HUES64 (cell line): ENCODE data around the gene BNIP2.
"Not testable (repeated sequence)": the region's sequence is repeated elsewhere in the genome, so short reads cannot be mapped to it uniquely, and the experiment has no call there.

ENCODE experiments used
- H3K27ac ChIP-seq: 2 replicates; pipeline ENCODE4 v1.7.0; 2013; ENCODE audit warnings: low read depth, low read length, inconsistent platforms
- H3K27me3 ChIP-seq: 2 replicates; pipeline ENCODE4 v1.6.1; 2013; ENCODE audit warnings: mild to moderate bottlenecking, low read length; ENCODE audit not compliant: insufficient read depth
- H3K36me3 ChIP-seq: 2 replicates; pipeline ENCODE4 v1.6.1; 2013; ENCODE audit warnings: mild to moderate bottlenecking, low read length; ENCODE audit not compliant: insufficient read depth
- H3K4me1 ChIP-seq: 2 replicates; pipeline ENCODE4 v1.6.1; 2013; ENCODE audit warnings: mild to moderate bottlenecking, low read length, moderate library complexity; ENCODE audit not compliant: insufficient read depth
- H3K4me3 ChIP-seq: 2 replicates; pipeline ENCODE4 v1.5.1; 2013; ENCODE audit warnings: mild to moderate bottlenecking, low read length, moderate library complexity
- H3K9ac ChIP-seq: 2 replicates; pipeline ENCODE4 v1.6.1; 2013; ENCODE audit warnings: mild to moderate bottlenecking, low read depth, low read length
- H3K9me3 ChIP-seq: 2 replicates; pipeline ENCODE4 v1.6.1; 2013; ENCODE audit warnings: low read depth, low read length; ENCODE audit not compliant: insufficient read depth
- WGBS: fragments of 150-250, 120-280 bp; methylation state at CpG from one replicate; pipeline ENCODE4 v1.1.7; 2013; ENCODE audit warnings: missing lambda C conversion rate; 5-methylcytosine and 5-hydroxymethylcytosine counted together

The BNIP2 gene

DNA sequence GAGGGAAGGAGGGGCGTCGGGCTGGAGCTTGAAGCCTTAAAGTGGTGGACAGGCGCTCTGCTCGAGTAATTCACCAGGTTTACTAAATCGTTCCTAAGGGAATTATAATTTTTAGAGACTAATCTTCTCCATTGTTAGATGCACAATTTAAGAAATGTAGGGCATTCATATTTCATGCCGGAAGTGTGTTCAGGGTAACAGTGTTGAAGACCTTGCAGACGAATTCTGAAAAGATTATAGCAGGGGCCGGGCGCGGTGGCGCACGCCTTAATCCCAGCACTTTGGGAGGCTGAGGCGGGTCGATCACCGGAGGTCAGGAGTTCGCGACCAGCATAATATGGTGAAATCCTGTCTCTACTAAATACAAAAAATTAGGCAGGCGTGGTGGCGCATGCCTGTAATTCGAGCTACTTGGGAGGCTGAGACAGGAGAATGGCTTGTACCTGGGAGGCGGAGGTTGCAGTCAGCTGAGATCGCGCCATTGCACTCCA is 31.4 kb downstream of the BNIP2 start:
- Histone ChIP-seq H3K27ac (no peak overlapping the region), H3K9me3 (no peaks in the 10 kb centered on the region), H3K4me1 (peaks cover 15% of the 10 kb centered on the region; the same call in 1 of the 2 replicates), H3K9ac (no peak overlapping the region), H3K4me3 (peak overlapping the region; percentile 91), H3K36me3 (peaks cover 40% of the 10 kb centered on the region), H3K27me3 (no peaks in the 10 kb centered on the region)
- whole genome bisulfite sequencing, result 80% methylated on average over 22 of the region's 23 CpGs

- Histone ChIP-seq H3K4me3 (peak within 1 kb of the TSS; percentile 91), H3K27ac (peak within 1 kb of the TSS; percentile 85), H3K27me3 (no peaks in the 10 kb centered on the region), H3K9me3 (no peaks in the 10 kb centered on the region), H3K4me1 (peaks cover 15% of the 10 kb centered on the region; the same call in 1 of the 2 replicates), H3K36me3 (peaks cover 40% of the 10 kb centered on the region), H3K9ac (peak within 1 kb of the TSS; percentile 92)
- under 1% methylated on average over 59 of the region's 59 CpGs for WGBS
These were observed 32.1 kb downstream of the BNIP2 start, which contains the start of gene GTF2A2 for GRCh38 chr15:59656897-59657634. TSS of gene GTF2A2 (minus strand) at chr15:59657515. CDS start at chr15:59652277, 5,238 bp downstream.

- Histone ChIP-seq H3K4me3 (no peak overlapping the region), H3K27me3 (no peaks in the 10 kb centered on the region), H3K4me1 (peaks cover 15% of the 10 kb centered on the region; the same call in 1 of the 2 replicates), H3K27ac (no peak overlapping the region), H3K9me3 (no peaks in the 10 kb centered on the region), H3K9ac (no peak overlapping the region), H3K36me3 (peaks cover 42% of the 10 kb centered on the region)
- 93% methylated on average over 1 of the region's 1 CpG for WGBS
These were observed 35.1 kb downstream of the BNIP2 start for GRCh38 chr15:59654046-59654445.

DNA sequence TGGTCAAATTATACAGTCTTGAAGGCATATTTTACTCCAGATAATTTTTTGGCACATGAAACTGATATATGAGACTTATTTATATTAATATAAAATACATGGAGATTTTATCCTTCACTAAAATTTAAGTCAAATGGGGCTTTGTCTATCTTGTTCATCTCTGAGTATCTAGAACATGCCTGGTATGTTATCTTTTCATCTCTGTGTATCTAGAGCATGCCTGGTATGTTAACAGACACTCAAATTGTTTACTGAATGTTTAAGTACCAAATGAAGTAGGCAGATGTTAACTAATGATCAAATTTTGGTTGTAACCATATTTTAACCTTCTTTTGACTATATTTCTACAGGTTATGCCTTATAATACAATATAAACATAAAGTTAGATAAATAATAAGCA is 39.5 kb downstream of the BNIP2 start:
- Histone ChIP-seq H3K27me3 (no peaks in the 10 kb centered on the region), H3K9ac (no peak overlapping the region), H3K4me1 (no peaks in the 10 kb centered on the region), H3K9me3 (no peaks in the 10 kb centered on the region), H3K4me3 (no peak overlapping the region), H3K27ac (no peak overlapping the region), H3K36me3 (peaks cover 74% of the 10 kb centered on the region)

- 100% methylated on average over 1 of the region's 1 CpG for WGBS
These were observed 42.0 kb downstream of the BNIP2 start for GRCh38 chr15:59647085-59647484.

DNA sequence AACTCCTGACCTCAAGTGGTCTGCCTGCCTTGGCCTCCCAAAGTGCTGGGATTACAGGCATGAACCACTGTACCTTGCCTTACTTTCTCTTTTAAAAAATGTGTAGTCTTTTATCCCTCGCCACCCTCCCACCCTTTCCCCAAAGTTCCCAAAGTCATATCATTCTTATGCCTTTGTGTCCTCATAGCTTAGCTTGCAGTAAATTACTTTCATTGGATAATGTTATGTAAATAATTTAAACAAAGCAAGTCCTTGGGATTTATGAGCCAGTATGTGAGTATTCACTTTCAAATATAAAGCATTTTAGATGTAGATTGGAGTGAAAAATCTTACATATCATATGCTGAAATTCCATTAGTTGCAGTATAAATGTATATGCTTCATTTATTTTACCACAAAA is 42.8 kb downstream of the BNIP2 start:
- Histone ChIP-seq H3K27me3 (no peaks in the 10 kb centered on the region), H3K4me1 (no peaks in the 10 kb centered on the region), H3K27ac (no peak overlapping the region), H3K36me3 (peaks cover 77% of the 10 kb centered on the region), H3K9me3 (no peaks in the 10 kb centered on the region), H3K4me3 (no peak overlapping the region), H3K9ac (no peak overlapping the region)
- 100% methylated on average over 1 of the region's 1 CpG for WGBS

More at GRCh38 chr15:59647085-59647484, 42.0 kb downstream of the BNIP2 start:
- Histone ChIP-seq H3K4me3 (no peak overlapping the region), H3K36me3 (peaks cover 77% of the 10 kb centered on the region), H3K9ac (no peak overlapping the region), H3K9me3 (no peaks in the 10 kb centered on the region), H3K4me1 (no peaks in the 10 kb centered on the region), H3K27me3 (no peaks in the 10 kb centered on the region), H3K27ac (no peak overlapping the region)

- peaks cover 76% of the 10 kb centered on the region for H3K36me3 ChIP-seq
- H3K4me3 ChIP-seq, H3K9ac ChIP-seq, H3K9me3 ChIP-seq, H3K27ac ChIP-seq, H3K4me1 ChIP-seq, H3K27me3 ChIP-seq: not testable (repeated sequence)
- WGBS, result 98% methylated on average over 9 of the region's 9 CpGs
These were observed 43.3 kb downstream of the BNIP2 start for GRCh38 chr15:59645812-59646211.

DNA sequence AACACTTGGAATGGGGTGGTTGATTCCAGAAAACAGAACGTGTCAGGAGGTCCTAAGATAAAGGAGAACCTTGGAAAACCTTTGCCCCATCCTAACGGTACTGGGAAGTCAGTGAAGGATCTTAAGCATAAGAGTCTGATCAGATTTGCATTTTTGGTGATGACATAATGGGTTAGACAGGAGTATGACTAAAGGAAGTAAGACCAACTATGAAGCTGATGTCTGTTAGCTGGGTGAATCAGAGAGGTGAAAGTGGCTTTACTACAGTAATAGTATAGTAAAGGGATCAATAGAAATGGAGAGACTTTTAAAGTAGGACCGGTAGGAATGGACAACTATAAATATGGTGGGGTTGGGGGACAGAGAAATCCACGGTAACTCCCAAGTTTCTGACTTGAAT is 44.4 kb downstream of the BNIP2 start:
- Histone ChIP-seq H3K27me3 (no peaks in the 10 kb centered on the region), H3K9me3 (no peaks in the 10 kb centered on the region), H3K4me1 (no peaks in the 10 kb centered on the region), H3K27ac (no peak overlapping the region), H3K4me3 (no peak overlapping the region), H3K9ac (no peak overlapping the region), H3K36me3 (peaks cover 75% of the 10 kb centered on the region)
- 93% methylated on average over 4 of the region's 4 CpGs for WGBS

GRCh38 chr15:59642351-59642750 is 46.8 kb downstream of the BNIP2 start:
- 80% methylated on average over 2 of the region's 2 CpGs for WGBS
- Histone ChIP-seq H3K36me3 (peaks cover 74% of the 10 kb centered on the region), H3K4me1 (no peaks in the 10 kb centered on the region), H3K4me3 (no peak overlapping the region), H3K27ac (no peak overlapping the region), H3K27me3 (no peaks in the 10 kb centered on the region), H3K9ac (no peak overlapping the region), H3K9me3 (no peaks in the 10 kb centered on the region)

DNA sequence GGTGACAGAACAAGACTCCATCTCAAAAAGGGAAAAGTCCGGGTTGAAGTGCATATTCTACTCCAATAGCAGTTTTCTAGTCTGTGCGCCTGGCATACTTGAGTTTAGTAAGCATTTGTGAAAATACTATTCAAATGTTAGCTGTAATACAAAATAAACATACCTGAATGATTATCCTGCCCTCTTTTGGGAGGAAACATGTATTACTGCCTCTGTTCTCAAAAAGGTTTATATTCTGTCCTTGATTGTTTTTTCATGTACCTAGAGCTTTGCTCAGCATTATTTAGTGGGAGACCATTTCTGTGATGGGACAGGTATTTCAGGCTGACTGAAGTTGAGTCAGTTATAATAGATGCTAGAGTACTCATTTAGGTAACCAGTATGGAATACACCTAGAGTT is 51.6 kb downstream of the BNIP2 start:
- H3K9me3 ChIP-seq, H3K27ac ChIP-seq, H3K4me1 ChIP-seq, H3K27me3 ChIP-seq, H3K4me3 ChIP-seq, H3K9ac ChIP-seq: not testable (repeated sequence)
- WGBS, result 100% methylated on average over 2 of the region's 2 CpGs
- H3K36me3 ChIP-seq, result peaks cover 42% of the 10 kb centered on the region

- H3K27me3 ChIP-seq, result no peaks in the 10 kb centered on the region
- H3K4me1 ChIP-seq, result no peaks in the 10 kb centered on the region
- no peak overlapping the region for H3K9ac ChIP-seq
- H3K4me3 ChIP-seq, result no peak overlapping the region
- H3K9me3 ChIP-seq, result no peaks in the 10 kb centered on the region
- peaks cover 28% of the 10 kb centered on the region for H3K36me3 ChIP-seq
- WGBS, result 100% methylated on average over 3 of the region's 3 CpGs
- no peak overlapping the region for H3K27ac ChIP-seq
These were observed 52.9 kb downstream of the BNIP2 start for GRCh38 chr15:59636184-59636583.
